HG03460 (cell line): ENCODE data around the gene CPEB3.
A peak's percentile ranks its signal among the peaks of the same experiment; 100 is the strongest.

Source experiments
- ATAC-seq: cut with Tn5 transposase; IDR thresholded peaks from one replicate; pipeline ENCODE4 v1.9.1; 2021; ENCODE audit not compliant: unreplicated experiment

CPEB3 gene

GRCh38 chr10:92268748-92269147 is 22.1 kb downstream of the CPEB3 start:
- no peak for ATAC-seq

GRCh38 chr10:92267343-92267742 is 23.5 kb downstream of the CPEB3 start:
- ATAC-seq = no peak

- ATAC-seq = no peak
Observed at GRCh38 chr10:92265687-92266258, 25.1 kb downstream of the CPEB3 start.

DNA sequence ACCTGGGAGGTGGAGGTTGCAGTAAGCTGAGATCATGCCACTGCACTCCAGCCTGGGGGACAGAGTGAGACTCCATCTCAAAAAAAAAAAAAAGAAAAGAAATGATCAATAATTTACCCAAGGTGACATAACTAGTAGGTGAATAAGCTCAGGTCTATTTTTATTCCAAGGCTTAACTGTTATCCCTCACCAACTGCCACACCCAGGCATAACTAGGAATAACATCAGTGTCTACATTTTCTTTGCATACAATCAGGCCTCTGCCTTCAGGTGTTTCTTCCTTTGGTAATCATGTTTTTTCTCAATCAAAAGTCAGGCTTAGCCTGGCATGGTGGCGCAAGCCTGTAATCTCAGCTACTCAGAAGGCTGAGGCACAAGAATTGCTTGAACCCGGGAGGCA is 26.6 kb downstream of the CPEB3 start:
- no peak for ATAC-seq

DNA sequence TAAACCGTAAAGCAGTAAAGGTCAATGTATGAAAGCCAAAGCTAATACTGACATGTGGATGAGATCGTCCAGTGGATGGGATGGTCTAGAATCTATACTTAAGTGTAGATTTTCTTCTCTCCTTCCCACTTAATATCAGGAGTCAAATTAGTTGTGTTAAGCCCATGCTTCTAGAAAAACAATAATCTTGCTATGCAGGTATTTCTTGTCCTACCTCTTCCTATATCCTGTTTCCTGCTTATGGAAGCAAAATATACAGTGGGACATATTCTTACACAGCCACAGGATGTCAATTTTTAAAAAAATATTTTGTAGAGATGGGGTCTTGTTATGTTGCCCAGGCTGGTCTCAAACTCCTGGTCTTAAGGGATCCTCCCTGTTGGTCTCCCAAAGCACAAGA is 27.5 kb downstream of the CPEB3 start:
- ATAC-seq = no peak

DNA sequence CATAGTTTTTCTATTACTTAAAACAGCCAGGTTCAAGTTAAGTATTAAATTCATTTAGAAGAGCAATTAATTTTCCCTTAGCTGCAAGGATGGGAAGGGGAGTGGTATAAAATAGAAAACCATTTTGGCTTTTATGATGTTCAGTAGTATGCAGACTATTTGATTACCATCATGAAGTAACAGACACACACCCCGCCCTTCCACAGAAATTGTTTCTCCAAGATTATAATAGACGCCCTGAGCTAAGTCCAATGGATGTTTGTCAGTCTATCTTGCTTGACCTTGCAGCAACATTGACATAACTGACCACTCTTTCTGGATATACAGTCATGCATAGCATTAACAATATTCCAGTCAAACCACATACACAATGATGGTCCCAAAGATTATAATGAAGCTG is 42.3 kb downstream of the CPEB3 start:
- ATAC-seq = no peak

- no peak for ATAC-seq
Observed at GRCh38 chr10:92244796-92245195, 46.1 kb downstream of the CPEB3 start.

- ATAC-seq = no peak
Observed at GRCh38 chr10:92242910-92243671, 47.8 kb downstream of the CPEB3 start.

DNA sequence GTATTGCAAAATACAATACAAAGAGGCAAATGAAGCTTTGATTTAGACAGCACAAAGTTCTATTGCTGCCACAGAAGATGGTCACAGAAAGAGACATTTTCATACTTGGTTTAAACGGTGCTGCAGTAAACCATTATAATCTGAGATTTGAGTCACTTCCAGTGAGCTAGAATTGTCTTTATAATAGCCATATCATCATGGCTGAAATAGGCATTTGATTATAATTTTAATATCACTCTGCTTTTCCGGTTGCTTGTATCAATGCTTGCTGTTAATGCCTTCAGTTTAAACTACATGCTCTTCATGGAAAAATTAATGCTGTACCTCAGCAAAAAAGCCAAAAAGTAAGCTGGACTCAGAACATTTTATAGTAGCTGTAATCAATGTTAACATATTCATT is 48.5 kb downstream of the CPEB3 start:
- ATAC-seq = no peak

DNA sequence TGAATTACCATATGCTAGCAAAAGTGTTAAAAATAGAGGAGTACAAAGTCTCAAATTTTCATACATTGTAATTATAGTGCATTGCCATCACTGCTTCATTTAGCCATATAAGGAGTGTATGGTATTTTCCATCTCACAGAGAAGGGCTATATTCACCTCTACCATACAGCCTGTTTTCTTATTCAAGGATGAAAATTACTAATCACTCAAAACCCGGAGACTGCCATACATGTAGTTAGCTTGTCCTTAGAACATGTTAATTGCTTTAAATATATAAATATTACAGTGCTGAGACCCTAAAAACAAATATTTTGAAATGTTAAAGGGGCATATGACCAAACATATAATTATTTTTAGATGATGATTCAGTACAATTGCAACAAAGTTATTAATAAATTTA is 49.4 kb downstream of the CPEB3 start:
- no peak for ATAC-seq

DNA sequence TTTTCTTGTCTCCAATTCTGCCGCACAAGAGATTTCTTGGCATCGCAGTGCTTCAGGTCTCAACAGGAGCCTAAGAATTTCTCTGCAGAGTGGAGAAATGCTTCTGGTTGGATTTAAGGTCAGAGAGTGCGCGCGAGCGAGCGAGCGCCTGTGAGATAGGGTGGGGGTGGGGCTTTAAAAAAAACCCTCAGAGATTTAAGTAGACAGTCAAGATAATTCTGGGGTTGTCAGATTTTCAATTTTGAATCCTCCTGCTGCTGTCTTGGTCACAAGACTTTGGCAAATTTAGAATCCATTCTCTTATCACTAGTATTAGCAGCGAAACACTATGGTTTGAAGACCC is 49.7 kb downstream of the CPEB3 start:
- ATAC-seq = no peak

GRCh38 chr10:92240289-92241157 is 50.4 kb downstream of the CPEB3 start:
- peak; percentile 60 for ATAC-seq

DNA sequence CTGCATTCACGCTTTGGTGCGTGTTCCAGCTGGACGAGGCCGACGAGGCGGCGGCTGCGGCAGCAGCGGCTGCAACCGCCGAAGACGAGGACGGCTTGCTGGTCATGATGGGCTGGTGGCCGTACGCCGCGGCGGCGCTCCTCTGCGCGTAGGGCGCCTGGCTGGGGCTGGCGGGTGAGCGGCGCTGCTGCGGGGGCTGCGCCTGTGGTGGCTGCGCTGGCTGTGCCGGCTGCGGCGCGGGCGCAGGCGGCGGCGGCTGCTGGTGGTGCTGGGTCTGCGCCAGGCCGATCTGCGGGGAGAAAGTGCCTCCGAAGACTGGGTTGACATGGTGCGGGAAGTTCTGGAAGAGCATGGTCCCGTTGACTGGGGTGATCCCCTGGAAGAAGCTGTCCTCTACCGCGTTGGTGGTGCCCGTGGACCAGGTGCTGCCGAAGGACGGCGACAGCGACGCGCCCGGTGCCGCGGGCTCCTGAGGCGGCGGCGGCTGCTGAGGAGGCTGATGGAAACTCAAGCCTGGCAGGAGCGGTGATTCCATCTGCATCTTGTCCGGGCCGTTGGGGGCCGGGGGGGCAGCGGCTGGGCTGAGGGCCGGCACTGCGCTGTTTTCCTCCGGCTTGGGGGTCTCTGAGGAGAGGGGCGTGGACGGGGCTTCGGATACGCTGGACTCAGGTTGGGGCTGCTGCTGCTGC is 51.1 kb downstream of the CPEB3 start:
- peak; percentile 28 for ATAC-seq

DNA sequence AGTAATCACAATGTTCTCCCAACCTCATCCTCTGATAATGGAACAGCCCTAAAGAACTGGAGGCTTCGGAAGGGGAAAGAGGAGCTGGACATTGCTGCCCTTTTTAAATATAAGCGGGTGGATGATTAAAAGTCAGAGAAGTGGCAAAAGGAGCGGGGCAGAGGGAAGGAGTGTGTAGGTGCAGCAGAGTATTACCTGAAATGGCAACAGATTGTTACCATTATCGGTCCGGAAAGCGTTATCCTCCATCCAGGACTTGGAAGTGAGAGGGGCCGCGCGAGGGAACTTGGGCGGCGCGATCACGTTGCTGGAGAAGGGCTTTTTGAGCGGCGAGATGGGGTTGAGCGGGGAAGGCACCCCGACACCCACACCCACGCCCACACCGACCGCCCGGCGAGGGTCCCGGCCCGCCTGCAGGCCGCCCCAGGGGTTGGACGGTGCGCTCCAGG is 51.7 kb downstream of the CPEB3 start:
- no peak for ATAC-seq

DNA sequence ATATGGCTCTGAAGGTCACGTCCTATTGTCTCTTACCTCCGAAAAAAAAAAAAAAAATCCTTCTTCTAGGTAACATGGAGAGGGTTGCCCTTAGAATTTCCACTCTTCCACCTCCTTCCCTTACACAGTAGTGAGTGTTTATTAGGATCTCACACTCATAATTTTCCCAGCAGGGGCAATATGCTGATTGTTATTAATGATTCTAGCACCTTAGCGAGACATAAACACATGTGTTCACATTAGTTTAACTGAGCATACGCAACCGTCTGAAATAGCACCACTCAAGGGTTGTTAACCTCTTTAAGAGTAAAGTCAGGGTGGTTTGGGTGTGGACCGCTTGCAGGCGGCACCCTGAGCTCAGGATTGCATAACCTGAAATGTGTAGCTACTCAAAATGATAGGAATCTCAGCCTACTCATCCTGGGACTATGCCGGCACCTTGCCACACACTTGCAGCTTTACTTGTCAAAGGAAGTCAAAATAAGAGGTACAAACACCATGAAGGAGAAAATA is 52.2 kb downstream of the CPEB3 start:
- ATAC-seq = no peak

DNA sequence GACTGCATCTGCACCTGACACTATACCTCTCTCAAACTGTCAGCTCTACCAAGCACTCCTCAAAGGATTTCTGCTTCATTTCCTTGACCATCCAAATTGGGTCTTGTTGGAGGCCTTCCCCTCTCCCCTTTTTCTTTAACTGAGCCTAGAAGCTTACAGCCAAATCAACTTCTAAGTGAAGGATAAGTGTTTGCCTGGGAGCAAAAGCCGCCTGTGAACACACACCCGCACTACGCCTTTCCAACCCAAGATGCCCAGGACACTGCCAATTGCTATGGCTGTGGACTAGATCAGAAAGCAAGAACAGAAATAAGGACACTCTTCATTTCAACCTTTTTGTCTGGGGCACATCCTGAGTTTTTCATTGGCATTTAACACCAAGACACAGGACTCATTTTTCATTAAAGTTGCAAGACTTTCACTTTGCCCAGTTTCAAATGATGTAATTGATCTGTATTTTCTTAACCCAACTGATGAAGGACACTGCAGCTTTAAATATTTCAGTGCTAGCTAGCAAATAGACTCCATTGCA is 52.8 kb downstream of the CPEB3 start:
- ATAC-seq = no peak

GRCh38 chr10:92231196-92231595 is 59.7 kb downstream of the CPEB3 start:
- ATAC-seq = no peak

DNA sequence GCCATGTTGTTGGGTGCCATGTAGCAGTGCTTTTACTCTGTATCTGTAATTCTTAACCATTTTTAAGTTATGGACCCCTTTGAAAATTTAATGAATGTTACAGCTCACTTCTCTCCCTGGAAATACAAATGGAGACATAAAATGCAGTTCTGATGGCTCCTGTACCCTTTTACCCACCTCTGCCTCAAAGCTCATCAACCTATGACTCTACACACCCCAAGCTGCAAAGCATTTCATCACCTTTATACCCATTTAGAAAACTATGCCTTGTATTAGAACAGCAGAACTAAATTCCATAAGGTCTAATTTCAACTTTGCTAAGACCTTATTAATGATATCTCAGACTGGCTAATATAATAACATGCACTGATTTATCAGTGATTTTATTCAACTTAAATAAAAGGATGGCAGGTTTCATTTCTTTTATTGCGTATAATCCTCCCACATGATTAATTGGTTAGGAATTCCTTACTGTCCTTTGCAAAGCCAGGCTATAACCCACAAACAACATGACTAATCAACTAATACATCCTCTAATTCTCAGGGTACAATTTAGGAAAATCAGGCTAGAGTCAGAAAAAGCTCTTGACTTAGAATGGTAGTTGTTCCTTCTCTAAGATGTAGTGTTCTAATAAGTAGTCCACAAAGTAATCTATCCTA is 68.1 kb downstream of the CPEB3 start:
- ATAC-seq = no peak

GRCh38 chr10:92219559-92219958 is 71.3 kb downstream of the CPEB3 start:
- no peak for ATAC-seq

- ATAC-seq = no peak
Observed at GRCh38 chr10:92218569-92218968, 72.3 kb downstream of the CPEB3 start.
